ENCODE measurements around the gene MAP2K6.

- TF ChIP-seq, protein P1, sequence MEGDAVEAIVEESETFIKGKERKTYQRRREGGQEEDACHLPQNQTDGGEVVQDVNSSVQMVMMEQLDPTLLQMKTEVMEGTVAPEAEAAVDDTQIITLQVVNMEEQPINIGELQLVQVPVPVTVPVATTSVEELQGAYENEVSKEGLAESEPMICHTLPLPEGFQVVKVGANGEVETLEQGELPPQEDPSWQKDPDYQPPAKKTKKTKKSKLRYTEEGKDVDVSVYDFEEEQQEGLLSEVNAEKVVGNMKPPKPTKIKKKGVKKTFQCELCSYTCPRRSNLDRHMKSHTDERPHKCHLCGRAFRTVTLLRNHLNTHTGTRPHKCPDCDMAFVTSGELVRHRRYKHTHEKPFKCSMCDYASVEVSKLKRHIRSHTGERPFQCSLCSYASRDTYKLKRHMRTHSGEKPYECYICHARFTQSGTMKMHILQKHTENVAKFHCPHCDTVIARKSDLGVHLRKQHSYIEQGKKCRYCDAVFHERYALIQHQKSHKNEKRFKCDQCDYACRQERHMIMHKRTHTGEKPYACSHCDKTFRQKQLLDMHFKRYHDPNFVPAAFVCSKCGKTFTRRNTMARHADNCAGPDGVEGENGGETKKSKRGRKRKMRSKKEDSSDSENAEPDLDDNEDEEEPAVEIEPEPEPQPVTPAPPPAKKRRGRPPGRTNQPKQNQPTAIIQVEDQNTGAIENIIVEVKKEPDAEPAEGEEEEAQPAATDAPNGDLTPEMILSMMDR (IDR thresholded peaks at IDR 0.05), result no peak
- no peak for TF ChIP-seq POLR2A (IDR thresholded peaks at IDR 0.05)
These were observed 78.0 kb downstream of the MAP2K6 start for GRCh38 chr17:69492410-69493071.

All from heart left ventricle (tissue), 13 donors.